H1 (cell line): ENCODE measurements around the gene DERL3. TPM values are rescaled to one million over a fixed set of nuclear protein-coding genes. Genes with fewer than 3 reads are reported as not detected.

Source experiments
- CTCF ChIA-PET: fragments of 300-600 bp; sonication (Branson Sonifier 250); formaldehyde crosslinking; loops from one replicate; lab custom pipeline; 2021; ENCODE audit not compliant: partially characterized antibody; lab: Charles Lee
- POLR2A ChIA-PET: fragments of 300-600 bp; sonication (Branson Sonifier 250); formaldehyde crosslinking; loops from one replicate; lab custom pipeline; 2021; ENCODE audit warnings: inconsistent platforms; ENCODE audit not compliant: partially characterized antibody; lab: Charles Lee
- DNase-seq, 2 experiments: peaks; one replicate each; pipeline versions ENCODE4 v3.0.0 to v3.0.0-alpha.2; 2010 to 2022; ENCODE audit warnings: low spot score in 2 of 2, low read depth in 1 of 2, mixed read lengths in 1 of 2
- FAIRE-seq: peaks from 2 replicates; lab custom pipeline; 2011; peaks lifted over from hg19 to GRCh38; lab: Jason Lieb, UNC
- H2AFZ ChIP-seq: 2 replicates; pipeline ENCODE4 v1.8.1; 2012; ENCODE audit warnings: low read length, inconsistent platforms
- H2AK5ac ChIP-seq: 2 replicates; pipeline ENCODE4 v1.6.1; 2013; ENCODE audit warnings: low read depth, low read length
- H2BK120ac ChIP-seq: replicated peaks from 2 replicates; pipeline ENCODE3; 2013; ENCODE audit warnings: low read depth, low read length, inconsistent platforms
- H2BK12ac ChIP-seq: 2 replicates; pipeline ENCODE4 v1.6.1; 2013; ENCODE audit warnings: low read depth, low read length
- H2BK15ac ChIP-seq: 2 replicates; pipeline ENCODE4 v1.6.1; 2013; ENCODE audit warnings: low read length
- H2BK20ac ChIP-seq: 2 replicates; pipeline ENCODE4 v1.6.1; 2013; ENCODE audit warnings: low read length
- H2BK5ac ChIP-seq: 2 replicates; pipeline ENCODE4 v1.6.1; 2013; ENCODE audit warnings: low read depth, low read length
- H3K14ac ChIP-seq: 2 replicates; pipeline ENCODE4 v1.6.1; 2013; ENCODE audit warnings: inconsistent platforms; ENCODE audit not compliant: insufficient read length
- H3K18ac ChIP-seq: 2 replicates; pipeline ENCODE4 v1.6.1; 2013; ENCODE audit warnings: low read length; ENCODE audit errors: extremely low read depth
- H3K23ac ChIP-seq: 2 replicates; pipeline ENCODE4 v1.6.1; 2013; ENCODE audit warnings: inconsistent platforms; ENCODE audit not compliant: insufficient read length
- H3K23me2 ChIP-seq: 2 replicates; pipeline ENCODE4 v1.6.1; 2013; ENCODE audit warnings: low read depth, low read length
- H3K27ac ChIP-seq: 2 replicates; pipeline ENCODE4 v1.6.1; 2011; ENCODE audit warnings: low read depth, low read length, inconsistent platforms
- H3K27me3 ChIP-seq, 4 experiments: replicated peaks in 1 of 4; 1 replicate in 1 of 4; 2 replicates in 3 of 4; pipeline versions ENCODE4 v1.6.1 to v1.8.1; 2011 to 2013; ENCODE audit warnings: low read length in 3 of 4, mild to moderate bottlenecking in 3 of 4, inconsistent platforms in 2 of 4, mixed read lengths in 2 of 4, moderate library complexity in 1 of 4; ENCODE audit not compliant: control insufficient read depth in 3 of 4, insufficient read depth in 3 of 4; ENCODE audit errors: extremely low read depth in 1 of 4
- H3K36me3 ChIP-seq, 4 experiments: 2 replicates each; pipeline versions ENCODE4 v1.6.1 to v1.8.1; 2011 to 2013; ENCODE audit warnings: mild to moderate bottlenecking in 4 of 4, low read length in 3 of 4, moderate library complexity in 2 of 4, control low read depth in 1 of 4, inconsistent platforms in 1 of 4; ENCODE audit not compliant: insufficient read depth in 4 of 4, control insufficient read depth in 2 of 4
- H3K4ac ChIP-seq: replicated peaks from 2 replicates; pipeline ENCODE3; 2013; ENCODE audit warnings: low read length, low read depth, mixed read lengths, inconsistent platforms; ENCODE audit not compliant: insufficient read length
- H3K4me1 ChIP-seq, 4 experiments: replicated peaks in 1 of 4; 1 replicate in 1 of 4; 2 replicates in 3 of 4; pipeline versions ENCODE4 v1.6.1 to v1.8.1; 2011 to 2013; ENCODE audit warnings: low read length in 3 of 4, inconsistent platforms in 2 of 4, mixed read lengths in 1 of 4; ENCODE audit not compliant: insufficient read depth in 4 of 4, control insufficient read depth in 3 of 4
- H3K4me2 ChIP-seq, 2 experiments: 2 replicates each; pipeline versions ENCODE4 v1.6.1 to v1.8.1; 2011 to 2013; ENCODE audit warnings: low read depth in 2 of 2, low read length in 2 of 2, control low read depth in 1 of 2, inconsistent platforms in 1 of 2, mild to moderate bottlenecking in 1 of 2; ENCODE audit not compliant: insufficient read depth in 1 of 2
- H3K4me3 ChIP-seq, 4 experiments: fragments of 200-600, 300-600 bp in 1 of 4; sonication (generic), shearing (Covaris generic), sonication (Bioruptor Twin) in 1 of 4; 2 replicates each; pipeline versions ENCODE4 v1.5.1 to v1.8.1; 2011 to 2016; ENCODE audit warnings: low read length in 4 of 4, low read depth in 3 of 4, control low read depth in 2 of 4, inconsistent platforms in 2 of 4, mild to moderate bottlenecking in 2 of 4, mixed read lengths in 1 of 4, moderate library complexity in 1 of 4; ENCODE audit not compliant: insufficient read depth in 2 of 4; ENCODE audit errors: extremely low read depth in 1 of 4
- H3K56ac ChIP-seq: replicated peaks from 2 replicates; pipeline ENCODE3; 2013; ENCODE audit warnings: low read depth, mild to moderate bottlenecking, mixed read lengths, low read length, inconsistent platforms; ENCODE audit not compliant: insufficient read length
- H3K79me1 ChIP-seq: 2 replicates; pipeline ENCODE4 v1.6.1; 2013; ENCODE audit warnings: low read depth, low read length, control low read depth
- H3K79me2 ChIP-seq, 2 experiments: 2 replicates each; pipeline versions ENCODE4 v1.6.1 to v1.8.1; 2012 to 2013; ENCODE audit warnings: low read length in 2 of 2, mild to moderate bottlenecking in 2 of 2, inconsistent platforms in 1 of 2; ENCODE audit not compliant: insufficient read depth in 2 of 2, control insufficient read depth in 1 of 2
- H3K9ac ChIP-seq, 4 experiments: replicated peaks in 1 of 4; 1 replicate in 1 of 4; 2 replicates in 3 of 4; pipeline versions ENCODE4 v1.6.1 to v1.8.1; 2011 to 2013; ENCODE audit warnings: low read depth in 3 of 4, low read length in 3 of 4, control low read depth in 2 of 4, mild to moderate bottlenecking in 2 of 4, moderate library complexity in 2 of 4, inconsistent platforms in 1 of 4; ENCODE audit errors: extremely low read depth in 1 of 4
- H3K9me3 ChIP-seq, 2 experiments: 2 replicates each; pipeline versions ENCODE4 v1.6.1 to v1.8.1; 2012 to 2013; ENCODE audit warnings: mild to moderate bottlenecking in 2 of 2, moderate library complexity in 2 of 2, control low read depth in 1 of 2, inconsistent platforms in 1 of 2, low read depth in 1 of 2, low read length in 1 of 2, mixed read lengths in 1 of 2; ENCODE audit not compliant: insufficient read depth in 2 of 2
- H4K20me1 ChIP-seq, 2 experiments: replicated peaks in 1 of 2; 2 replicates each; pipeline versions ENCODE3 to v1.8.1; 2011 to 2013; ENCODE audit warnings: inconsistent platforms in 2 of 2, low read length in 2 of 2, mild to moderate bottlenecking in 1 of 2; ENCODE audit not compliant: insufficient read depth in 2 of 2, control insufficient read depth in 1 of 2
- H4K5ac ChIP-seq: 2 replicates; pipeline ENCODE4 v1.6.1; 2013; ENCODE audit warnings: low read length, low read depth, mixed read lengths, inconsistent platforms; ENCODE audit not compliant: insufficient read length
- H4K8ac ChIP-seq: 2 replicates; pipeline ENCODE4 v1.8.0; 2013; ENCODE audit warnings: mild to moderate bottlenecking, moderate library complexity, low read length, inconsistent platforms; ENCODE audit not compliant: insufficient read depth; ENCODE audit errors: extremely low read depth
- H4K91ac ChIP-seq: replicated peaks from 2 replicates; pipeline ENCODE3; 2013; ENCODE audit warnings: low read length, mixed read lengths, inconsistent platforms; ENCODE audit not compliant: insufficient read length
- ASH2L ChIP-seq: fragments of 200-600, 300-600 bp; sonication (generic); IDR thresholded peaks from one replicate; pipeline ENCODE4 v1.7.1; 2017; ENCODE audit warnings: low read length
- BRCA1 ChIP-seq: IDR thresholded peaks from 2 replicates; pipeline ENCODE4 v1.6.1; 2012; ENCODE audit warnings: low read depth, low read length, improper control_type of control experiment
- CHD2 ChIP-seq: IDR thresholded peaks from 2 replicates; pipeline ENCODE4 v1.6.1; 2012; ENCODE audit warnings: low read length, improper control_type of control experiment
- GTF2F1 ChIP-seq: IDR thresholded peaks from 2 replicates; pipeline ENCODE4 v1.6.1; 2012; ENCODE audit warnings: low read depth, low read length, improper control_type of control experiment, borderline replicate concordance
- JUND ChIP-seq: IDR thresholded peaks from 2 replicates; pipeline ENCODE4 v1.6.1; 2011; ENCODE audit warnings: mild to moderate bottlenecking, improper control_type of control experiment, low read length
- POLR2A ChIP-seq, 2 experiments: IDR thresholded peaks; 1 replicate in 1 of 2; 2 replicates in 1 of 2; pipeline ENCODE4 v1.6.1; 2011; ENCODE audit warnings: low read depth in 2 of 2, low read length in 2 of 2, mild to moderate bottlenecking in 2 of 2; ENCODE audit errors: control extremely low read depth in 1 of 2
- RNF2 ChIP-seq: fragments of 200-900, 300-1000 bp; sonication (generic); IDR thresholded peaks from 2 replicates; pipeline ENCODE4 v1.7.1; 2016; ENCODE audit warnings: borderline replicate concordance, low read depth, mild to moderate bottlenecking, antibody characterized with exemption, low read length; ENCODE audit not compliant: poor library complexity, severe bottlenecking; ENCODE audit errors: missing control alignments
- SUZ12 ChIP-seq: fragments of 200-600 bp; sonication (generic); IDR thresholded peaks from 2 replicates; pipeline ENCODE4 v1.6.1; 2012; ENCODE audit warnings: mild to moderate bottlenecking, inconsistent platforms, low read length, moderate library complexity, mixed read lengths
- TAF1 ChIP-seq: IDR thresholded peaks from 2 replicates; pipeline ENCODE4 v1.6.1; 2011; ENCODE audit warnings: mild to moderate bottlenecking, low read depth, low read length
- YY1 ChIP-seq: IDR thresholded peaks from 2 replicates; pipeline ENCODE4 v1.6.1; 2011; ENCODE audit warnings: low read depth, mild to moderate bottlenecking, low read length
- WGBS, 2 experiments: shearing (Covaris generic) in 1 of 2; methylation state at CpG; one replicate each; pipeline versions ENCODE4 v1.1.6 to v1.1.7; 2013 to 2015; ENCODE audit warnings: low lambda C conversion rate in 2 of 2, mixed read lengths in 2 of 2, inconsistent platforms in 1 of 2, low coverage in 1 of 2, missing lambda C conversion rate in 1 of 2; ENCODE audit not compliant: insufficient replicate concordance in 2 of 2, insufficient coverage in 1 of 2, insufficient read length in 1 of 2; ENCODE audit errors: extremely low coverage in 1 of 2, missing lambda C conversion rate in 1 of 2; 5-methylcytosine and 5-hydroxymethylcytosine counted together
- polyA plus RNA-seq, 7 experiments: library from polyadenylated mRNA; depleted of rRNA in 3 of 7; stranded (reverse) in 5 of 7; unstranded in 2 of 7; fragments of >200 nt in 5 of 7; fragments of 200-250 nt in 2 of 7; gene quantifications; 1 replicate in 5 of 7; 2 replicates in 1 of 7; 4 replicates in 1 of 7; pipeline versions ENCODE4 v1.2.1 to v1.2.3, GENCODE V29; 2011 to 2013; ENCODE audit warnings: missing spikeins in 2 of 7, mixed read lengths in 2 of 7
- total RNA-seq: library from RNA; stranded (reverse); fragmentation: NEBNext Ultra II Directional; extraction: Animal tissue kit (Norgen Biotek cat#: 25700); gene quantifications from 2 replicates; pipeline ENCODE4 v1.2.1, GENCODE V29; 2021
- TF ChIP-seq, protein P1 (sequence below): IDR thresholded peaks from 2 replicates; pipeline ENCODE4 v1.6.1; 2012; ENCODE audit warnings: low read length, inconsistent platforms

DERL3 gene
- total and polyA plus RNA-seq, 2 of the 8 experiments (the other 6 are each of a cell fraction or from before 2014, with no cell fraction given): 8.7 to 19.5 TPM

GRCh38 chr22:23847310-23847920 is 8.6 kb upstream of the DERL3 start:
- H3K4me1 ChIP-seq: peaks cover 0 to 28% (median 20%) of the 10 kb centered on the region in 4 experiments; a peak in 6 of 7 replicates
- TF ChIP-seq ASH2L: no peak
- TF ChIP-seq BRCA1: no peak
- TF ChIP-seq TAF1: no peak
- no peak for TF ChIP-seq YY1
- TF ChIP-seq JUND: no peak
- no peak for TF ChIP-seq CHD2
- no peak for TF ChIP-seq RNF2
- TF ChIP-seq, protein P1, sequence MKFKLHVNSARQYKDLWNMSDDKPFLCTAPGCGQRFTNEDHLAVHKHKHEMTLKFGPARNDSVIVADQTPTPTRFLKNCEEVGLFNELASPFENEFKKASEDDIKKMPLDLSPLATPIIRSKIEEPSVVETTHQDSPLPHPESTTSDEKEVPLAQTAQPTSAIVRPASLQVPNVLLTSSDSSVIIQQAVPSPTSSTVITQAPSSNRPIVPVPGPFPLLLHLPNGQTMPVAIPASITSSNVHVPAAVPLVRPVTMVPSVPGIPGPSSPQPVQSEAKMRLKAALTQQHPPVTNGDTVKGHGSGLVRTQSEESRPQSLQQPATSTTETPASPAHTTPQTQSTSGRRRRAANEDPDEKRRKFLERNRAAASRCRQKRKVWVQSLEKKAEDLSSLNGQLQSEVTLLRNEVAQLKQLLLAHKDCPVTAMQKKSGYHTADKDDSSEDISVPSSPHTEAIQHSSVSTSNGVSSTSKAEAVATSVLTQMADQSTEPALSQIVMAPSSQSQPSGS: no peak
- TF ChIP-seq GTF2F1: no peak
- no peak for TF ChIP-seq SUZ12
- no peak for TF ChIP-seq POLR2A (IDR thresholded peaks at IDR 0.05; ENCODE audit: control extremely low read depth in 1 of 2, low read depth in 2 of 2, low read length in 2 of 2)

More at GRCh38 chr22:23847310-23847920, 8.6 kb upstream of the DERL3 start:
- H4K5ac ChIP-seq: no peak overlapping the region
- DNase-seq (no peak), FAIRE-seq (no peak)
- H4K91ac ChIP-seq: peak overlapping the region; percentile 5
- H2BK120ac ChIP-seq: no peak overlapping the region
- no peak overlapping the region for H2BK20ac ChIP-seq
- H3K79me2 ChIP-seq: no peaks in the 10 kb centered on the region
- no peak overlapping the region for H3K56ac ChIP-seq
- no peak overlapping the region; the same call in 1 of the 2 replicates for H4K8ac ChIP-seq
- no peak overlapping the region for H2BK5ac ChIP-seq
- H3K27me3 ChIP-seq: peaks cover 0 to 5% (median 1%) of the 10 kb centered on the region in 4 experiments; a peak in 3 of 7 replicates
- no peak overlapping the region for H3K23ac ChIP-seq
- H2AK5ac ChIP-seq: no peak overlapping the region
- POLR2A ChIA-PET: interaction anchor here (1.1 to 5.6 kb wide), 3 partner anchors 9 to 47 kb away, joined by 3 to 37 read pairs (median 5); partner anchors contain the start of genes MIF and SLC2A11
- no peak overlapping the region; the same call in 1 of the 2 replicates for H2BK15ac ChIP-seq
- H2AFZ ChIP-seq: no peak overlapping the region
- H3K23me2 ChIP-seq: no peaks in the 10 kb centered on the region
- no peaks in the 10 kb centered on the region for H3K9me3 ChIP-seq
- H3K79me1 ChIP-seq: no peaks in the 10 kb centered on the region
- CTCF ChIA-PET: interaction anchor here (0.9 to 4.3 kb wide), 8 partner anchors 10 to 78 kb away, joined by 3 to 73 read pairs (median 6); partner anchors contain the start of genes CHCHD10, MMP11 and SLC2A11
- no peak overlapping the region; the same call in 1 of the 2 replicates for H3K18ac ChIP-seq
- H3K4ac ChIP-seq: no peak overlapping the region
- no peak overlapping the region for H3K4me3 ChIP-seq
- no peak overlapping the region for H3K14ac ChIP-seq
- no peaks in the 10 kb centered on the region for H4K20me1 ChIP-seq
- no peak overlapping the region for H3K27ac ChIP-seq
- no peaks in the 10 kb centered on the region for H3K36me3 ChIP-seq
- no peak overlapping the region for H2BK12ac ChIP-seq
- WGBS, 2 experiments: 87% methylated on average over 13 of the region's 18 CpGs; no CpG with 5 or more reads in 1 of the 2 experiments
- no peak overlapping the region for H3K9ac ChIP-seq
- peak overlapping the region in 1 of 2 experiments; percentile 27; a peak in 1 of 4 replicates for H3K4me2 ChIP-seq
